Right lobe of liver (tissue), 4 donors: ENCODE results near the gene WFDC2.

Experiments
- CTCF ChIP-seq, 4 donors: fragments of 200-600 bp in 3 of 4; fragments of 450-650 bp in 1 of 4; IDR thresholded peaks; one replicate each; pipeline versions ENCODE4 v1.5.1 to v1.8.0; 2016 to 2022; ENCODE audit warnings: antibody characterized with exemption in 4 of 4, mild to moderate bottlenecking in 2 of 4
- POLR2A ChIP-seq: fragments of 450-650 bp; IDR thresholded peaks from one replicate; pipeline ENCODE4 v1.6.1; 2017; ENCODE audit warnings: antibody characterized with exemption, mild to moderate bottlenecking
- donor health status: DM: no; HTN: no; CAD: no.
- donor health status: DM: no; HTN: no; CAD: no.
- donor health status: DM: no; HTN: yes; CAD: no.

DNA sequence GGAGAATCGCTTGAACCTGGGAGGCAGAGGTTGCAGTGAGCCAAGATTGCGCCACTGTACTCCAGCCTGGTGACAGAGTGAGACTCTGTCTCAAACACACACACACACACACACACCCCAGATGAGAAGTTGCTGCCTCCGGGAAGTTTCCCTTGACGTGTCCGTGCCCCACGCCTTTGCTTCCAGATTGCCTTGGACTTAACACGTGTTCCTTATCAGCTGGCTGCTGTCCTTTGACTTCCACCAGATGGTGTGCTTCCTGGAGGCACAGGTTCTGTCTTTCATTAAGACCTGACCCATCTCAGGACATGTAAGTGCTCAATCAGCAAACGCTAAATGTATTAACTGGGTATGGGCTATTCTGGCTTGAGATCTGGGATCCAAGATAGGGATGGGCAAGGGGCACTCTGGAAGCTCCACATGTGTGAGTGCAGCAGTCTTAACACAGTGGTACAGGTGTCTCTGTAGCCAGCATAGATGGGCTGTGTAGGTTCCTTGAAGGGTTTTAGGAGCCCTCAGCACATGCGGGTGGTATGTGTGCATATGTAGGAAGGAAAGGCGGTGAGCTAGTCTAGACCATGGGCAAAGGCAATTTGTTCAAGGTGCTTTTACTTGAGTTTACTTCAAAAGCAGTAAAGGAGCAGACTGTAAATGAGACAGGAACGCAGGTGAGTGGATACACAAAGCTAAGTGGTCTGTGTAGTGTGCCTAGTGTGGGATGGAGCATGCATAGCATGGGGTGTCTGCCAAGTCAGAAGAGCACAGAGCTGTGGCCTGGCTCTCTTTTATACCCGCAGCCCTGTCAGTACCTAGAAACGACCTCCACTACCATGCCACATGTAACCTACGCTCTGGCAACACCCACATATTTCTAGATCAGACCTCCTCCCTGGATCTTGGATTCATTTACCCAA lies 42.1 kb upstream of the WFDC2 start:
- TF ChIP-seq POLR2A (no peak), CTCF (IDR thresholded peaks at IDR 0.05) (no peak)
